GM12801 (cell line): ENCODE results near the gene MLKL.

Experiments
- CTCF ChIP-seq: IDR thresholded peaks from one replicate; pipeline ENCODE4 v1.5.1; 2011; ENCODE audit warnings: control low read depth; ENCODE audit not compliant: insufficient read length; ENCODE audit errors: extremely low read depth

Gene MLKL

GRCh38 chr16:74667255-74667700, 33.4 kb downstream of the MLKL start:
- TF ChIP-seq CTCF: no peak

GRCh38 chr16:74666425-74667254, 34.0 kb downstream of the MLKL start, which contains the start of gene RFWD3:
Gene RFWD3, minus strand, starts transcription at chr16:74666877. Its CDS starts 5,428 bp downstream, at chr16:74661449.
- no peak for TF ChIP-seq CTCF

GRCh38 chr16:74666010-74666421, 34.6 kb downstream of the MLKL start:
- TF ChIP-seq CTCF: no peak

GRCh38 chr16:74661064-74661463, 39.6 kb downstream of the MLKL start:
- no peak for TF ChIP-seq CTCF

- no peak for TF ChIP-seq CTCF
Measured at GRCh38 chr16:74660383-74660782, 40.3 kb downstream of the MLKL start.

GRCh38 chr16:74659041-74659440, 41.6 kb downstream of the MLKL start:
- TF ChIP-seq CTCF: no peak

GRCh38 chr16:74657870-74658642, 42.6 kb downstream of the MLKL start:
- no peak for TF ChIP-seq CTCF
